Stimulated activated CD8-positive, alpha-beta memory T cell treated with anti-CD3 and anti-CD28 coated beads, Interleukin-7, amount 100 ng/mL, for 4 hours (primary cell): ENCODE measurements around the gene LAMB4.

ENCODE experiments used
- DNase-seq, 2 donors: peaks; one replicate each; pipeline ENCODE4 v3.0.0-alpha.2; 2020; ENCODE audit warnings: low read depth in 2 of 2

Gene LAMB4

GRCh38 chr7:107995184-107996071 lies 134.7 kb downstream of the LAMB4 start:
- no peak for DNase-seq

DNA sequence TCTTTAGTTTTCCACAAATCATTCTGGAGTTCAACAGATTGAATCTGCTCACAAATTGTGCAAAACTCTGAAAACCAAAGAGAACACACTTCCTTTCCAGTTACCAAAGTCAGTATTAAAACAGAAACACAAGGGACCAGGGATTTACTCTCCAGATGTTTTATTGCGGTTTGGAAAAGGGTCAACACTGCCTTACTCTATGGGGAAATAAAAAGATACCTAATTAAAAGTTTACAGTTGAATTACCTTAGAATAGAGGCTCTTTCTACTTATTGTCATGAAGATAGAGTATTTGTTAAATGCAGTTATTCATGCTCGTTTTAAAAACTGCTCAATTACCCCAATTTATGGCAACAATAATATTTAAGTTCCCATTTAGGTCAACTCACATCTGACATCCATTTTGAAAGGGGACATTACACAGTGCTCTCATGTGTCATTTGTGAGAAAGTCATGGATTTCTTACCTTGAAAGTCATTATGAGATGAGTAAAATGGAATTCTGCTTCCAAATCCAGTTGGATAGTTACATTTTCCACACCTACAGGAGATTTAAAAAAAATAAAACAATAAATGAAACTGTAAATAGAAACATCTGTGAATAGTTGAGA lies 135.6 kb downstream of the LAMB4 start:
- no peak for DNase-seq

- DNase-seq = no peak
These were observed 136.3 kb downstream of the LAMB4 start for GRCh38 chr7:107993891-107994291.

DNA sequence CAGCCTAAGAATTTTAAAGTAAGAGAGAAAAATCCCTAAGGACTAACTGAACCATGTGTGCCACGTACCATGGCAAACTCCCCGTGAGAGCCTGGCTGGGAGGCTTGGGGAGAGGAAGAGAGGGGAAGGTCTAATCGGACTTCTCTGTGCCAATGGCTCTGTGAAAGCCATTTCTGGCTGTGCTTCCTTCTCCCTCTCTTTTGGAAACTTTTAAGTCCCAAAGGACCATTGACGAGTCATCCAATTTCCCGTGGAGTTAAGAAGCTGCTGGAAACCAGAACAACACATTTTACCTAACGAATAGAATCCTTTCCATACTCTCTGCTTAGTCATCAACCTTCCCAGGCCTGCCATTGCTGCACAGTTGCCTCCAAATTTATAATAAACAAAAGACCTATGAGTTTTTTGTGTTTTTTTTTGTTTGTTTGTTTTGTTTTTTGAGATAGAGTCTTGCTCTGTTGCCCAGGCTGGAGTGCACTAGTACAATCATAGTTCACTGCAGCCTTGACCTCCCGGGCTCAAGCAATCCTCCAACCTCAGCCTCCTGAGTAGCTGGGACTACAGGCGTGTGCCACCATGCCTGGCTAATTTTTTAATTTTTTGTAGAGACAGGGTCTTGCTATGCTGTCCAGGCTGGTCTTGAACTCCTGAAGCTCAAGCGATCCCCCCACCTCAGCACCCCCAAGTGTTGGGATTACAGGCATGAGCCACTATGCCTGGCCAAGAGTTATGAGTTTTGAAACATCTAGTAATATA lies 140.4 kb downstream of the LAMB4 start:
- DNase-seq = no peak

DNA sequence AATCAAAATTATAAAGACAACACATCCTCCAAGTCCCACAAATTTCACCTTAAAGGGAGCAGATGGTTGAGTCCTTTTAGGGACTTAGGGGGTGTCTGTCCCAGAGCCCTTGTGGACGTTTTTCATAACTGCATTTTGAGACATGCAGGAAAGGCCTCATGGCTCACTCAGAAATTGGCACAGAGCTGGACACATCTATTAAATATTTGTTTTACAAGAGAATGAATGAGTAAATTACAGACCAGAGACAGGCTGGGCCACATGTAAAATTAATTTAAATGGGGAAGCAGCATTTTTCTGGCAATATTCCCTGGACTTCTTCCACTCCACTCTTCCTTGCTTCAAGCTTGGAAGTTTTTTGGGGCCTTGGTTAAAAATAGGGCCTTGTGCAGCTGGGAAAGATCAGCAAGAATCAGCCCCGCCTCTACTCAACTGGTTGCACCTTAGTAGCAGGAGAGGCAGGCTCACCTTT lies 147.2 kb downstream of the LAMB4 start:
- no peak for DNase-seq

DNA sequence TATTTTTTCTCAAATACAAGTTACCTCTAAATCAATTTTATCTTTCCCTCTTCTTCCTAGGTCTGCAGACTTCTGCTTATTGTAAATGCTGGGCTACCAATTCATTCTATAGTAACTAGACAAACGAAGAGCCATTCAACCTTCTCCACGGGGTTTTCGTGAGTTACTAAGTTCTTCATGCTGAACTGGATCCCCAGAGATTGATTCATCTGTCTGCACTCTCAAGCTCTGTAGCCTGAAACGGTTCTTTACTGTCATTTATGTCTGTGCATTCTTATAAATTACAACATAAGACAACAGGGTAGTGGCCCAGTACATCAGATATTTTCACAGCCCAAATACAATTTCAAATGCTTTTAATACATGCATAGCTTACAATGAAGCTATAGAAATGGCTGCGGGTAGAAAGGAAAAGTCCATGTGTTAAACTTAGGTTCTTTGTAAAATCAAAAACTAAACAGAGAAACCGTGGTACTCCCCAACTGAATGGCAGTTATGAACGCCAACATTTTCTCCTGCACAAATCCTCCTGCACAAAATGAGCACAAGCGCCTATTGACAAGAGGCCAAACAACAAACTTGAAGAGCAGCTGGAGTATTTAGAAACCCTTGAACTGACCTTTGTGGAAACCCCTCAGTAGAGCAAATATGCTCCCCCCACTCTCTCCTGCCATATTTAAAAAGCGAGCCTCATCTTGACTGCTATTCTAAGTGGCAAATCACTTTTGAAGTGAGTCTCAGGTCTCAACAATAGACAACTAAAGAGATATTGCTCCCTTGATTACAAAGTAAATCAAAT lies 147.9 kb downstream of the LAMB4 start:
- no peak for DNase-seq

DNA sequence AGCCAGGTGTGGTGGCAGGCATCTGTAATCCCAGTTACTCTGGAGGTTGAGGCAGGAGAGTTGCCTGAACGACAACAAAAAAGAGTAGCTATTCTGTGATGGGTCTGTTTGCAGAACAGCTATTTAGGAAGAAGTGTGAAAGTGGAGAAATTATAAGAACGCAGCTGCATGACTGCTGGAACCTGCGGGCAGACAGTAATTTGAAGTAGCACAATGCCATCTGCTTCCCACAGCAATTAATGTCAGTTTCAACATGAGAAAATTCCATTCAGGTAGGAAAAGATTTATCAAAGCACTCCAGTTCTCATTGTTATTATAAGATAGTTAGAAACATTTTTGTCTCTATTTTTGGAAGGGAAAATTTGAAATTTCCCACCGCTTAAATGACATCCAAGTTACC lies 148.7 kb downstream of the LAMB4 start:
- no peak for DNase-seq

GRCh38 chr7:107980671-107981190 lies 149.4 kb downstream of the LAMB4 start:
- no peak for DNase-seq

GRCh38 chr7:107980171-107980570 lies 150.0 kb downstream of the LAMB4 start:
- no peak for DNase-seq

DNA sequence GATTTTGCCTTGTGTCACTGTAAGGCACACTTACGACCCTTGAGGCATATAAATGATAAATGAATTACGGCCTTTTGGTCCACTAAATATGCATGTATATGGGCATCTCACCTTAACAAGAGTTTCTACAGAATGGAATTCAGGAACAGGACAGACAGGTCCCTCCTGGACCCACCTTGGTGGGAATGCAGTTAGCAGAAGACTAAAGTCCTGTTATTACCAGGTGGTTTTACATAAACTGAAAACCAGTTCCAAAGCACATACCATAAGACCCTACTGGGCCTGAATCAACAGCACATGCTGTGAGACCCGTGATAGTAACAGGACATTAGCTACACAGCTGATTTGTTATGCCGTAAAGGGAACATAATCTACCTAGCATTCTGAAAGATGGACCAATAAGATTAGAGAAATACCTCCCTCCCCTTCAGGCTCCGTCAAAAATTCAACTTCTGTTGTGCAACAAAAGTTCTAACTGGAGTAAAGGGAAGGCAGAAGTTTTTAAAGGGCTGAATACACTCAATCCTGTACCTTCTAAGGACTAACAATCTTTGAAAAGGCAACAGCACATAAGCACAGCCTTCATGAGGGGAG lies 151.2 kb downstream of the LAMB4 start:
- DNase-seq = no peak

DNA sequence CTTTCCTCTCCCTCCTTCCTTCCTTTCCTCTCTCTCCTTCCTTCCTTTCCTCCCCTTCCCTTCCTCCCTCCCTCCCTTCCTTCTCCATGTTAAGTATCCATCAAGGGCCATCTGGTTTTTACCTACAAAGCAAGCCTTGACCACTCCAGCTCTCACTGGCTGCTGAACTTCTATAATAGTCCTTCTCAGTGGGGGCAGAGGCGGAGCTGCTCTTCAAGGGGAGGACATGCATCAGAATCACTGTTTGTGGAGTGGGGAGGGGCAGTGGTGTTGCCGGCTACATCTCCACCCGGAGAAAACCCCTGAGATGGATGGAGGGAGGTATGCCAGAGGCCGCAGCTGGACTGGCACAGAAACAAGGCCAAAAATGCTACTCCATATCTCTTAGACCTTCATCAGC lies 153.1 kb downstream of the LAMB4 start:
- DNase-seq = no peak

GRCh38 chr7:107976620-107977019 lies 153.5 kb downstream of the LAMB4 start:
- DNase-seq = no peak

GRCh38 chr7:107975394-107976013 lies 154.7 kb downstream of the LAMB4 start:
- DNase-seq = no peak

DNA sequence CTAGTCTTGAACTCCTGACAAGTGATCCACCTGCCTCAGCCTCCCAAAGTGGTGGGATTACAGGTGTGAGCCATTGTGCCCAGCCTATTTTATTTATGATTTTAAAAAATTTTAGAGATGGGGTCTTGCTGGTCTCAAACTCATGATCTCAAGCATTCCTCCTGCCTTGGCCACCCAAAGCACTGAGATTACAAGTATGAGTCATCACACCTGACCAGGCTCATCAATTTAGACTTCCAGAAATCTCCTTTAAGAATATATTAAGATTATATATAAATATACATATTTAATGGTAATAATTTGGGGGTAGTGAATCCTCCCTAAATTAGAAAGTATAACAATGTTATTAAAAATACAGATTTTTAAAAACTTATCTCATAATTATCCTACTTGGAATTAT lies 156.3 kb downstream of the LAMB4 start:
- no peak for DNase-seq
